H1 (cell line): ENCODE data around the gene ULBP1. TPM values are rescaled to one million over a fixed set of nuclear protein-coding genes. Genes with fewer than 3 reads are reported as not detected.
A peak's percentile ranks its signal among the peaks of the same experiment; 100 is the strongest.

Experiments used
- ATF2 ChIP-seq: IDR thresholded peaks from 2 replicates; pipeline ENCODE4 v1.6.1; 2012; ENCODE audit warnings: low read length, inconsistent platforms
- BRCA1 ChIP-seq: IDR thresholded peaks from 2 replicates; pipeline ENCODE4 v1.6.1; 2012; ENCODE audit warnings: low read depth, low read length, improper control_type of control experiment
- CHD1 ChIP-seq: IDR thresholded peaks from 2 replicates; pipeline ENCODE4 v1.6.1; 2012; ENCODE audit warnings: low read depth, low read length, improper control_type of control experiment
- KDM4A ChIP-seq: IDR thresholded peaks from one replicate; pipeline ENCODE4 v1.7.1; 2012; ENCODE audit warnings: low read depth, mild to moderate bottlenecking, moderate library complexity, low read length, inconsistent platforms; ENCODE audit not compliant: severe bottlenecking
- polyA plus RNA-seq, 7 experiments: library from polyadenylated mRNA; depleted of rRNA in 3 of 7; stranded (reverse) in 5 of 7; unstranded in 2 of 7; fragments of >200 nt in 5 of 7; fragments of 200-250 nt in 2 of 7; gene quantifications; 1 replicate in 5 of 7; 2 replicates in 1 of 7; 4 replicates in 1 of 7; pipeline versions ENCODE4 v1.2.1 to v1.2.3, GENCODE V29; 2011 to 2013; ENCODE audit warnings: missing spikeins in 2 of 7, mixed read lengths in 2 of 7
- total RNA-seq: library from RNA; stranded (reverse); fragmentation: NEBNext Ultra II Directional; extraction: Animal tissue kit (Norgen Biotek cat#: 25700); gene quantifications from 2 replicates; pipeline ENCODE4 v1.2.1, GENCODE V29; 2021

The ULBP1 gene
- total and polyA plus RNA-seq, 2 of the 8 experiments (the other 6 are each of a cell fraction or from before 2014, with no cell fraction given) = 0.32 to 0.60 TPM

- TF ChIP-seq KDM4A (peak; percentile 76), BRCA1 (no peak), CHD1 (no peak), ATF2 (no peak)
Measured at GRCh38 chr6:149963462-149964307, at the start of gene ULBP1 (continued).
